Measurements from ENCODE around the gene SLC2A13.

- TF ChIP-seq, protein P1, sequence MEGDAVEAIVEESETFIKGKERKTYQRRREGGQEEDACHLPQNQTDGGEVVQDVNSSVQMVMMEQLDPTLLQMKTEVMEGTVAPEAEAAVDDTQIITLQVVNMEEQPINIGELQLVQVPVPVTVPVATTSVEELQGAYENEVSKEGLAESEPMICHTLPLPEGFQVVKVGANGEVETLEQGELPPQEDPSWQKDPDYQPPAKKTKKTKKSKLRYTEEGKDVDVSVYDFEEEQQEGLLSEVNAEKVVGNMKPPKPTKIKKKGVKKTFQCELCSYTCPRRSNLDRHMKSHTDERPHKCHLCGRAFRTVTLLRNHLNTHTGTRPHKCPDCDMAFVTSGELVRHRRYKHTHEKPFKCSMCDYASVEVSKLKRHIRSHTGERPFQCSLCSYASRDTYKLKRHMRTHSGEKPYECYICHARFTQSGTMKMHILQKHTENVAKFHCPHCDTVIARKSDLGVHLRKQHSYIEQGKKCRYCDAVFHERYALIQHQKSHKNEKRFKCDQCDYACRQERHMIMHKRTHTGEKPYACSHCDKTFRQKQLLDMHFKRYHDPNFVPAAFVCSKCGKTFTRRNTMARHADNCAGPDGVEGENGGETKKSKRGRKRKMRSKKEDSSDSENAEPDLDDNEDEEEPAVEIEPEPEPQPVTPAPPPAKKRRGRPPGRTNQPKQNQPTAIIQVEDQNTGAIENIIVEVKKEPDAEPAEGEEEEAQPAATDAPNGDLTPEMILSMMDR (IDR thresholded peaks at IDR 0.05): no peak
- TF ChIP-seq POLR2A (IDR thresholded peaks at IDR 0.05): no peak
Observed at GRCh38 chr12:39835517-39836489, 270.1 kb downstream of the SLC2A13 start.

All from vagina (tissue), 2 donors.